H1 (cell line): ENCODE measurements around the gene NAV2. TPM values are rescaled to one million over a fixed set of nuclear protein-coding genes. Genes with fewer than 3 reads are reported as not detected.

Experiments
- ATF3 ChIP-seq: IDR thresholded peaks from 2 replicates; pipeline ENCODE4 v1.6.1; 2011; ENCODE audit warnings: low read depth, mild to moderate bottlenecking, low read length; ENCODE audit not compliant: insufficient read depth
- MAX ChIP-seq: IDR thresholded peaks from 2 replicates; pipeline ENCODE4 v1.6.1; 2012; ENCODE audit warnings: inconsistent platforms
- SRF ChIP-seq: IDR thresholded peaks from 2 replicates; pipeline ENCODE4 v1.6.1; 2011; ENCODE audit warnings: mild to moderate bottlenecking, low read depth, low read length, moderate library complexity
- polyA plus RNA-seq, 7 experiments: library from polyadenylated mRNA; depleted of rRNA in 3 of 7; stranded (reverse) in 5 of 7; unstranded in 2 of 7; fragments of >200 nt in 5 of 7; fragments of 200-250 nt in 2 of 7; gene quantifications; 1 replicate in 5 of 7; 2 replicates in 1 of 7; 4 replicates in 1 of 7; pipeline versions ENCODE4 v1.2.1 to v1.2.3, GENCODE V29; 2011 to 2013; ENCODE audit warnings: missing spikeins in 2 of 7, mixed read lengths in 2 of 7
- total RNA-seq: library from RNA; stranded (reverse); fragmentation: NEBNext Ultra II Directional; extraction: Animal tissue kit (Norgen Biotek cat#: 25700); gene quantifications from 2 replicates; pipeline ENCODE4 v1.2.1, GENCODE V29; 2021

Gene NAV2
- total and polyA plus RNA-seq, 2 of the 8 experiments (the other 6 are each of a cell fraction or from before 2014, with no cell fraction given), result 35.6 to 73.6 TPM

GRCh38 chr11:19694796-19695345, 17.8 kb upstream of the NAV2 start (continued):
- TF ChIP-seq ATF3 (no peak), MAX (no peak), SRF (no peak)
